Progenitor cell of endocrine pancreas (in vitro differentiated cells): ENCODE measurements around the gene SIAH1. TPM values are rescaled to one million over a fixed set of nuclear protein-coding genes. Genes with fewer than 3 reads are reported as not detected.
"Not testable (repeated sequence)": the region's sequence is repeated elsewhere in the genome, so short reads cannot be mapped to it uniquely, and the experiment has no call there.

ENCODE experiments used
- DNase-seq: peaks from one replicate; pipeline ENCODE4 v3.0.0; 2021; ENCODE audit warnings: low spot score; ENCODE audit not compliant: unreplicated experiment
- H3K27ac Mint-ChIP-seq: 2 replicates; pipeline ENCODE4 v1.8.0; 2021; ENCODE audit warnings: mild to moderate bottlenecking, moderate library complexity, mixed read lengths
- H3K27me3 Mint-ChIP-seq: 2 replicates; pipeline ENCODE4 v1.8.0; 2021; ENCODE audit warnings: mixed read lengths
- H3K36me3 Mint-ChIP-seq: 2 replicates; pipeline ENCODE4 v1.8.0; 2022; ENCODE audit warnings: mixed read lengths; ENCODE audit not compliant: insufficient read depth
- H3K4me1 Mint-ChIP-seq: 2 replicates; pipeline ENCODE4 v1.8.0; 2021; ENCODE audit warnings: low read depth, mixed read lengths
- H3K4me3 Mint-ChIP-seq: 2 replicates; pipeline ENCODE4 v1.8.0; 2021; ENCODE audit warnings: low read depth, mild to moderate bottlenecking, moderate library complexity, mixed read lengths
- H3K9me3 Mint-ChIP-seq: 2 replicates; pipeline ENCODE4 v1.8.0; 2021; ENCODE audit warnings: low read depth, mixed read lengths
- total RNA-seq: library from RNA; stranded (reverse); gene quantifications from 2 replicates; pipeline ENCODE4 v1.2.1, GENCODE V29; 2021
- TF ChIP-seq, protein P1 (sequence below): fragments of 200-600 bp; sonication (generic); IDR thresholded peaks from one replicate; pipeline ENCODE4 v1.5.0; 2021; ENCODE audit warnings: antibody characterized with exemption, mild to moderate bottlenecking; ENCODE audit not compliant: unreplicated experiment

Gene SIAH1
- total RNA-seq, 1 donor from 2014 or later: 40.5 TPM

DNA sequence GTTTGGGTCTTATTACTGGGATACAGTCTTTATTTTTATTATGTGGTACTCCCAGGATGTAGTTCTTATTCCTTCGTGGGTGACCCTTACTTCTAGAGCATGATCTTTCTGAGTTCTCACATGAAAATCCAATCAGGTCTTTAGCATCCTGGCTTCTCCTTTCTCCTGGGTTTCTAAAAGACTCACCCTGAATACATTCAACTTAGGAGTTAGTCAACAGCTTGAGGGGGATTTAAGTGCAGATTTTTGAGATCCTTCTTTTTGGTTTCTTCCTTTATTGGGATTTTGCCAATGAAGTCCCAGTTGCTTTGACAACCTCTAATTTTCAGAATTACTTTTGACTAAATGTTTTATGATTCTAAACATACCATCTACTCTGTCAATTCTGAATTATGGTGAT, 68.2 kb downstream of the SIAH1 start:
- no peaks in the 10 kb centered on the region for H3K4me1 Mint-ChIP-seq
- peaks cover 30% of the 10 kb centered on the region for H3K36me3 Mint-ChIP-seq
- H3K9me3 Mint-ChIP-seq: peaks cover 18% of the 10 kb centered on the region
- H3K27me3 Mint-ChIP-seq: no peaks in the 10 kb centered on the region
- H3K4me3 Mint-ChIP-seq: no peak overlapping the region
- TF ChIP-seq, protein P1, sequence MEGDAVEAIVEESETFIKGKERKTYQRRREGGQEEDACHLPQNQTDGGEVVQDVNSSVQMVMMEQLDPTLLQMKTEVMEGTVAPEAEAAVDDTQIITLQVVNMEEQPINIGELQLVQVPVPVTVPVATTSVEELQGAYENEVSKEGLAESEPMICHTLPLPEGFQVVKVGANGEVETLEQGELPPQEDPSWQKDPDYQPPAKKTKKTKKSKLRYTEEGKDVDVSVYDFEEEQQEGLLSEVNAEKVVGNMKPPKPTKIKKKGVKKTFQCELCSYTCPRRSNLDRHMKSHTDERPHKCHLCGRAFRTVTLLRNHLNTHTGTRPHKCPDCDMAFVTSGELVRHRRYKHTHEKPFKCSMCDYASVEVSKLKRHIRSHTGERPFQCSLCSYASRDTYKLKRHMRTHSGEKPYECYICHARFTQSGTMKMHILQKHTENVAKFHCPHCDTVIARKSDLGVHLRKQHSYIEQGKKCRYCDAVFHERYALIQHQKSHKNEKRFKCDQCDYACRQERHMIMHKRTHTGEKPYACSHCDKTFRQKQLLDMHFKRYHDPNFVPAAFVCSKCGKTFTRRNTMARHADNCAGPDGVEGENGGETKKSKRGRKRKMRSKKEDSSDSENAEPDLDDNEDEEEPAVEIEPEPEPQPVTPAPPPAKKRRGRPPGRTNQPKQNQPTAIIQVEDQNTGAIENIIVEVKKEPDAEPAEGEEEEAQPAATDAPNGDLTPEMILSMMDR: no peak
- no peak for DNase-seq
- H3K27ac Mint-ChIP-seq: no peak overlapping the region

DNA sequence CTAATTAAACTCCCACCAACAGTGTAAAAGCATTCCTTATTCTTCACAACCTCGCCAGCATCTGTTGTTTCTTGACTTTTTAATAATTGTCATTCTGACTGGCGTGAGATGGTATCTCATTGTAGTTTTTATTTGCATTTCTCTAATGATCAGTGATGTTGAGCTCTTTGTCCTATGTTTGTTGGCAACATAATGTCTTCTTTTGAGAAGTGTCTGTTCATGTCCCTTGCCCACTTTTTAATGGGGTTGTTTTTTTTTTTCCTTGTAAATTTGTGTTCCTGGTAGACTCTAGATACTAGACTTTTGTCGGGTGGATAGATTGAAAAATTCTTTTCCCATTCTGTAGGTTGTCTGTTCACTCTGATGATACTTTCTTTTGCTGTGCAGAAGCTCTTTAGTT, 71.3 kb downstream of the SIAH1 start:
- not testable (repeated sequence) for DNase-seq, H3K4me3 Mint-ChIP-seq, H3K27me3 Mint-ChIP-seq, H3K27ac Mint-ChIP-seq, H3K4me1 Mint-ChIP-seq
- Mint-ChIP-seq H3K36me3 (peaks cover 57% of the 10 kb centered on the region), H3K9me3 (peaks cover 31% of the 10 kb centered on the region)

GRCh38 chr16:48310908-48311641, 74.1 kb downstream of the SIAH1 start:
- no peaks in the 10 kb centered on the region for H3K4me1 Mint-ChIP-seq
- H3K9me3 Mint-ChIP-seq: peaks cover 42% of the 10 kb centered on the region
- TF ChIP-seq, protein P1: no peak
- no peak for DNase-seq
- no peaks in the 10 kb centered on the region for H3K27me3 Mint-ChIP-seq
- peaks cover 72% of the 10 kb centered on the region for H3K36me3 Mint-ChIP-seq
- H3K27ac Mint-ChIP-seq: no peak overlapping the region
- no peak overlapping the region for H3K4me3 Mint-ChIP-seq

Other genes starting within 250 kb of the SIAH1 start
- 0.36 and 1.6 TPM in 2 replicates for gene ABCC12, start 229.4 kb downstream of the SIAH1 start, total RNA-seq
- gene LONP2, start 141.1 kb downstream of the SIAH1 start, total RNA-seq: 65.3 and 66.4 TPM in 2 replicates
- 0.91 and 1.5 TPM in 2 replicates for gene ABCC11, start 137.9 kb downstream of the SIAH1 start, total RNA-seq
- gene N4BP1, start 224.8 kb upstream of the SIAH1 start, total RNA-seq: 37.7 and 39.4 TPM in 2 replicates